ENCODE results near the gene PXN. TPM values are rescaled to one million over a fixed set of nuclear protein-coding genes. Genes with fewer than 3 reads are reported as not detected.

Gene PXN
- total and polyA plus RNA-seq, 2 of the 13 experiments (the other 11 are each of a cell fraction or from before 2014, with no cell fraction given), result 13.6 to 14.2 TPM

GRCh38 chr12:120194534-120195395 lies 70.8 kb downstream of the PXN start, which contains the start of gene GCN1 (continued):
- TF ChIP-seq STAT6 (CRISPR knock-in tag; IDR thresholded peaks at IDR 0.05; ENCODE audit: borderline replicate concordance) (peak; percentile 78; the same call in 1 of the 2 replicates), WIZ (CRISPR knock-in tag; IDR thresholded peaks at IDR 0.05) (0 out of 2 replicates have a peak, but pooled peaks have one; percentile 16), GTF2F1 (IDR thresholded peaks at IDR 0.05; ENCODE audit: low read length) (no peak), ATAD3A (CRISPR knock-in tag; IDR thresholded peaks at IDR 0.05) (no peak), KLF16 (CRISPR knock-in tag; IDR thresholded peaks at IDR 0.05) (peak in 1 of 2 experiments; percentile 69; a peak in 2 of 4 replicates), KDM1A (CRISPR knock-in tag; IDR thresholded peaks at IDR 0.05) (no peak), PHB2 (IDR thresholded peaks at IDR 0.05; ENCODE audit: partially characterized antibody) (no peak), RFXAP (CRISPR knock-in tag; IDR thresholded peaks at IDR 0.05; ENCODE audit: borderline replicate concordance) (peak; percentile 69), TGIF2 (CRISPR knock-in tag; IDR thresholded peaks at IDR 0.05) (peak; percentile 83), MNT (IDR thresholded peaks at IDR 0.05) (no peak), ZNF180 (CRISPR knock-in tag; IDR thresholded peaks at IDR 0.05; ENCODE audit: borderline replicate concordance, low read depth) (no peak), ASH2L (IDR thresholded peaks at IDR 0.05; ENCODE audit: insufficient read length, low read depth, low read length) (peak; percentile 97), HES4 (CRISPR knock-in tag; IDR thresholded peaks at IDR 0.05; ENCODE audit: borderline replicate concordance) (no peak; the same call in 1 of the 2 replicates), ZFY (CRISPR knock-in tag; IDR thresholded peaks at IDR 0.05) (peak; percentile 98), ZNF746 (CRISPR knock-in tag; IDR thresholded peaks at IDR 0.05) (peak; percentile 78; the same call in 1 of the 2 replicates), ZNF614 (CRISPR knock-in tag; IDR thresholded peaks at IDR 0.05; ENCODE audit: borderline replicate concordance) (peak; percentile 44; the same call in 1 of the 2 replicates), BRD4 (CRISPR knock-in tag; IDR thresholded peaks at IDR 0.05) (peak; percentile 96), ZZZ3 (CRISPR knock-in tag; IDR thresholded peaks at IDR 0.05; ENCODE audit: borderline replicate concordance) (no peak; the same call in 1 of the 2 replicates), NFYB (CRISPR knock-in tag; IDR thresholded peaks at IDR 0.05) (peak; percentile 22; the same call in 1 of the 2 replicates), ZNF703 (CRISPR knock-in tag; IDR thresholded peaks at IDR 0.05; ENCODE audit: borderline replicate concordance) (peak; percentile 86; the same call in 1 of the 2 replicates), ZNF569 (CRISPR knock-in tag; IDR thresholded peaks at IDR 0.05; ENCODE audit: borderline replicate concordance) (no peak), ZNF660 (CRISPR knock-in tag; IDR thresholded peaks at IDR 0.05; ENCODE audit: borderline replicate concordance, low read depth) (no peak), MLX (CRISPR knock-in tag; IDR thresholded peaks at IDR 0.05) (no peak), NBN (conservative IDR thresholded peaks at IDR 0.05) (no peak), ZNF607 (CRISPR knock-in tag; IDR thresholded peaks at IDR 0.05; ENCODE audit: borderline replicate concordance) (peak; percentile 77), SOX5 (CRISPR knock-in tag; IDR thresholded peaks at IDR 0.05; ENCODE audit: borderline replicate concordance) (peak; percentile 39; the same call in 1 of the 2 replicates), RORA (CRISPR knock-in tag; IDR thresholded peaks at IDR 0.05) (0 out of 2 replicates have a peak, but pooled peaks have one; percentile 79)

Measured in HepG2 (cell line).